ENCODE data around the gene G3BP1.

GRCh38 chr5:151825445-151825844 lies 53.7 kb downstream of the G3BP1 start:
- TF ChIP-seq JUN (CRISPR knock-in tag; IDR thresholded peaks at IDR 0.05) (no peak), ZNF501 (CRISPR knock-in tag; IDR thresholded peaks at IDR 0.05) (no peak), MAFF (IDR thresholded peaks at IDR 0.05; ENCODE audit: low read depth, low read length) (no peak)

All from HepG2 (cell line).